ENCODE measurements around the gene TMEM255B.

DNA sequence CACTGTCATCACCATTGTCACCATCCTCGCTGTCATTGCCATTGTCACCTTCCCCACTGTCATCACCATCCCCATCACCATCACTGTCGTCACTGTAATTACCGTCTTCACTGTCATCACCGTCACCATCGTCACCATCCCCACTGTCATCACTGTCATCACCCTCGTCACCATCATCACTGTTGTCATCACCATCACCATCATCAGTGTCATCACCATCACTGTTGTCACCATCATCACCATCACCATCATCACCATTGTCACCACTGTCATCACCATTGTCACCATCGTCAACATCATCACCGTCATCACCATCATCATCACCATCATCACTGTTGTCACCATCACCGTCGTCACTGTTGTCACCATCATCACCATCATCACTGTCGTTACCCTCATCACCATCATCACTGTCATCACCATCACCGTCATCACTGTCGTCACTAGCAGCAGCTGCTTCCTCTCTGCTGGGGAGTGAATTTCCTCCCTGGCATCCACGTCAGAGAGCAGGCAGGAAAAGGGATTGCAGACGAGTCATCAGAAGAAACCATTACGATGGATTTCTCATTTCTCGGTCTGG is 27.3 kb downstream of the TMEM255B start:
- TF ChIP-seq, protein P1, sequence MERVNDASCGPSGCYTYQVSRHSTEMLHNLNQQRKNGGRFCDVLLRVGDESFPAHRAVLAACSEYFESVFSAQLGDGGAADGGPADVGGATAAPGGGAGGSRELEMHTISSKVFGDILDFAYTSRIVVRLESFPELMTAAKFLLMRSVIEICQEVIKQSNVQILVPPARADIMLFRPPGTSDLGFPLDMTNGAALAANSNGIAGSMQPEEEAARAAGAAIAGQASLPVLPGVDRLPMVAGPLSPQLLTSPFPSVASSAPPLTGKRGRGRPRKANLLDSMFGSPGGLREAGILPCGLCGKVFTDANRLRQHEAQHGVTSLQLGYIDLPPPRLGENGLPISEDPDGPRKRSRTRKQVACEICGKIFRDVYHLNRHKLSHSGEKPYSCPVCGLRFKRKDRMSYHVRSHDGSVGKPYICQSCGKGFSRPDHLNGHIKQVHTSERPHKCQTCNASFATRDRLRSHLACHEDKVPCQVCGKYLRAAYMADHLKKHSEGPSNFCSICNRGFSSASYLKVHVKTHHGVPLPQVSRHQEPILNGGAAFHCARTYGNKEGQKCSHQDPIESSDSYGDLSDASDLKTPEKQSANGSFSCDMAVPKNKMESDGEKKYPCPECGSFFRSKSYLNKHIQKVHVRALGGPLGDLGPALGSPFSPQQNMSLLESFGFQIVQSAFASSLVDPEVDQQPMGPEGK (CRISPR knock-in tag; IDR thresholded peaks at IDR 0.05; ENCODE audit: borderline replicate concordance): no peak
- no peak for TF ChIP-seq RARB (CRISPR knock-in tag; IDR thresholded peaks at IDR 0.05)
